Measurements from ENCODE around the gene EXOC6B.

The EXOC6B gene

GRCh38 chr2:72734432-72734831 lies 91.4 kb downstream of the EXOC6B start:
- DNase-seq (ENCODE audit: low spot score) = no peak

- DNase-seq (ENCODE audit: low spot score) = no peak
Measured at GRCh38 chr2:72731116-72731515, 94.7 kb downstream of the EXOC6B start.

DNA sequence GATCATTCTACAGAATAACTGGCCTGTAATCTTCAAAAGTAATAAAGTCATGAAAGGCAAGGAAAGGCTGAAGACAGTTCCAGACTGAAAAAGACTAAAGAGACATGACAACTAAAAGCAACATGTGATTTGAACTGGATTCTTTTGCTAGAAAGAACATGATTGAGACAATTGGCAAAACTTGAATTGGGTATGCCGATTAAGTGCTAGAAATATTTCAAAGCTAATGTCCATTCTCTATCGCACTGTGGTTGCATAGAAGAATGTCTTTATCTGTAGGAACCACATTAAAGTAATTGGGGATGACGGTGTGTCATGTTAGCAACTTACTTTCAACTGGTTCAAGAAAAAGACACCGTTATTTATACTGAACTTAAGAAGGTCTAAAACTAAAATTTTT lies 98.5 kb downstream of the EXOC6B start:
- no peak for DNase-seq (ENCODE audit: low spot score)

DNA sequence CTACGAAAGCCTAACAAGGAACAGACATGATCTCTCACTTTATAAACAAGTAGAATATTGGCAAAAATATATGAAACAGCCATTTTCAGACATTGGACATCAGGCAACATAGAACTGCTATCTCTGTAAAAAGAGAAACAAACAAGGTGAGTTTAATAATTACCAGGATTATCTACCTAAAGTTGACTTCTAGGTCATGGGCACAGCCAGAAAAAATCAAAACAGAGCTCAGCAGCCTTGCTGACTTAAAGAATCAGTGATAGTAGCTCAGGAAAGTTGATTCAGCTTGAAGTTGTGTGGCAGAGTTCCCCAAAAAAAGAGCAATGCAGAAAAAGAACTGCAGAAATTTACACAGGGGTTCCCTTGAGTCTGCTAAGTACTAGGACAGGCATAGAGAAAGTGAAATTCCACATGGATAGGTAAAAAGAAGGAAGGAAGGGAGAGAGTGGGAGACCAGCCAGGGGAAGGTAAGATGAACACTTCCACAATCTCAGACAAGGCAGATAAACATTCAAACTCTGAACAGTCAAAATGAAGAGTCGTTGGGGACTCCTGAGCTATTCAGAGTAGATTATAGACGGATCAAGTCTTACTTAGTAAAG lies 102.0 kb downstream of the EXOC6B start:
- DNase-seq (ENCODE audit: low spot score) = no peak

- DNase-seq (ENCODE audit: low spot score) = no peak
Measured at GRCh38 chr2:72722492-72723070, 103.3 kb downstream of the EXOC6B start.

DNA sequence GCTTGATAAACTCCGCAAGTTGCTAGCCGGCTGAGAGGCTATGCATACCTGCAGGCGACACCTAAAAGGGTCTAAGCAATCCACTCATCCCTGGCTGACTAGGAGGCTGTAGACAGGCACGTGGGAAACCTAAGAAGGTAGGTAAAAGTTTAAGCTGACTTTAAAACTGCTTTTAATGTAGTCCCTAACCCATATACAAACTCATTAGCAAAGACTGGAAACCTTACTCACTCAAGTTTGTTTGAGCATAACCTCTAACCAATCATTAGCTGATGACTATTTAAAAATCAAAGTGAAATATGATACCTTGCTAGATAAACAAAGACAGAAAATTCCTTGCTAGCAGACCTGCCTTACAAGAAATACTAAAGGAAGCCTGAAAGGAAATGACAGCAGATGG lies 106.4 kb downstream of the EXOC6B start:
- DNase-seq (ENCODE audit: low spot score) = peak; percentile 56

GRCh38 chr2:72718876-72719275 lies 107.0 kb downstream of the EXOC6B start:
- no peak for DNase-seq (ENCODE audit: low spot score)

DNA sequence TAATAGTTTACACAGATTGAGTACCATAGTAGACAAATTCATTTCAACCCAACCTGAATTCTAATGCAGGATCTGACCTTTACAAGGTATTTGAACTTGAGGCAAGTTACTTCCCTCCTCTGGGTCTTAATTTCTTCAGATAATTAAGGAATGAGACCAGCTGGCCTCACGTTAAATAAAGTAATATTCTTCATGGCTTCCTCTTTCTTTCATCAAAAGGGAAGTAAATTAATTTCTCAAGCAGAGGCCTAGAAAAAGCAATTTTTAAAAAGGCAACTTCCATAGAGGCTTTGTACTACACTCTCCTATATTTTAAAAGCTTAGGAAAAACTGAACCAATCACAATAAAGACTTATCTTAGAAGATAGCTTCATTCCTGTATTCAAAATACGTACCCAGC lies 109.2 kb downstream of the EXOC6B start:
- DNase-seq (ENCODE audit: low spot score) = no peak

DNA sequence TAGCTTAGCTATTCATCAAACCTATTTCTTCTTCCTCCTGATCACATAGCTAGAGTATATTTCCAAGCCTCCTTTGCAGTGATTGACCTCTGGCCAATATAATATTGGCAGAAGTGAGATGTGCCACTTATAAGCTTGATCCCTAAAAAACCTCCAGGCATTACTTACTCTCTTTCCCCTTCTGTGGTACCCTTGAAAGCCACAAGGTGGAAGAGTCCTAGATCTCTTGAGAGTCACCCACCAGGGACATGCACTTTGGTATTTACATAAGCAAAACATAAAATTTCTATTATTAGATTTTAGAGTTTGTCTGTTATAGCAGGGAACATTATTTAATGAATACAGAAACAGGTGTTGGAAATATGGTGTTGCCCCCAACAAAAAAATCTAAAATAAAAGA lies 112.0 kb downstream of the EXOC6B start:
- DNase-seq (ENCODE audit: low spot score) = no peak

DNA sequence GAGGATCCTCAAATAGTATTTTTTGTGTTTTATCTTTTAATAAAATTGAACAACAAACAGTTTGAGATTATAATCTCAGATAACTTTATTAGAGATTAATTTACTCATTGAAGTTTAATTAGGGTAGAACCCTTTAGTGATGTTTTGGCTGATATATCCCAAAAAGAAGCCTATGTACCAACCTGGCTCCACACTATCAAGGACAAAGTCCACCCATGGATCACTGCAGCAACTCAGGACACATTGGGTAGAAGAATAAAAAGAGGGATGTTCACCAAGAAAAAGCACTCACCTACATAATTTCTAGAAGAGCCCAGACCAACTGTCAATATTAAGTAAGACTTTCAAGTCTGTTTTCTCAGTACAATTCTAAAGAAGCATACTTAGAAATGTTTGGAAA lies 112.9 kb downstream of the EXOC6B start:
- no peak for DNase-seq (ENCODE audit: low spot score)

GRCh38 chr2:72712304-72712703 lies 113.5 kb downstream of the EXOC6B start:
- DNase-seq (ENCODE audit: low spot score) = no peak

GRCh38 chr2:72710418-72711152 lies 115.2 kb downstream of the EXOC6B start:
- no peak for DNase-seq (ENCODE audit: low spot score)

GRCh38 chr2:72708236-72708635 lies 117.6 kb downstream of the EXOC6B start:
- DNase-seq (ENCODE audit: low spot score) = no peak

- DNase-seq (ENCODE audit: low spot score) = no peak
Measured at GRCh38 chr2:72698300-72698699, 127.5 kb downstream of the EXOC6B start.

DNA sequence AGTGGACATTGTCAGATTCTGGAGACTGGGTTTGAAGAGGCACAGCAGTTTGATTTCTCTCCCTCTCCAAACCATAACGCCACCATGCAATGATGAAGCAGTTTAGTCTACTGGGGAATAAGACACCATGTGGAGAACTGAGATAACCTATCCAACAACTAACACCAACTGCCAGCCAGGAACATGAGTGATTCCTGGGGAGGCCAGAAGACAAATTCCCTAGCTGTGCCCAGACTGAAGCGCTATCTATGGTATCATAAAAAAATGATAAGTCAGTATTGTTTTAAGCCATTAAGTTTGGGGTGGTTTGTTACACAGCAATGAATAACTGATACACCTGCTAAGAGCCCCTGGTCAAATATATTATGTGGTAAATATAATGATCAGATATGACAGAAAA lies 129.3 kb downstream of the EXOC6B start:
- no peak for DNase-seq (ENCODE audit: low spot score)

DNA sequence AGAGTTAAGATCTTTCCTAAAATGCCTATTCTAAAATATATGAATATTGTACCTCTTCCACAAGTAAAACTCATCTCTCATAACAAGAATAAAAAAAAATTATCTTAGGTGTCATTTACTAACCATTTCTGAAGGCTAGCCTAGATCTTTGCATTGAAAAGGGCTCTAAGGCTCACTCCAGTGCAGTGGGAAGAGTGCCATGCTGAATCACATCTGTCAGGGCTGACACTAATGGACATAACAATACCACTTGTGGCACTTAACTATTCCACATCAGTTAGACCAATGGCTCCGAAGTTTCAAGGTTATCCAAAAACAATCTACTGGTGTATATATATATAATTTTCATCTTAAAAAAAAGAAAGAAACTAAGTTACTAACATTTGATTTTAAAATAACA lies 130.2 kb downstream of the EXOC6B start:
- DNase-seq (ENCODE audit: low spot score) = no peak

GRCh38 chr2:72694715-72695496 lies 130.9 kb downstream of the EXOC6B start:
- DNase-seq (ENCODE audit: low spot score) = no peak

DNA sequence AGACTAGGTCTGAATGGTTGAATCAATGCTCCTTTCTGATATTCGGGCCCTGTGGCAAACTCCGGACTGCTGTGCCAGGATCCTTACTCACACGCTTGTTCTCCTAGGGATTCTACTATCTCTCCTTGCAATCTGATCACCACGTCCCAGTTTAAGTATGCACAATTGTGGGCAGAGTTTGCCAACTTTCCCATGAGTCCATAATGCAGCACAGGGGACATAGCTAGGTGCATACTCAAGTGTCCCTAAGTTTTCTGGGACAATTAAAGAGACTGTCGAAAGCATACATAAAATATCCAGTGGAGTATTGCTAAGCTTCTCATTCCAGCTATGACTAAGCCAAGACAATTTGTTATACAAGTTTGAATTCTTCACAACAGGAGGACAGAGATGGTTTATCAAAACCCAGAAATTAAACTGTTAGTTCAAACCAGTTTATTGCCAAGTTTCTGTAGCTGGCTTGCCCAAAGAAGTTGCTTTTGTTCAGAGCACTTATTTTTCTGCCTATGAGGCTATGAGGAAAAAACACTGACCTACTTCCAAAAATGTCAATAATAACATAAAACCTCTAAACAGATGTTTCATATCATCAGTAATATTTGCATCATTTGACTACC lies 136.1 kb downstream of the EXOC6B start:
- no peak for DNase-seq (ENCODE audit: low spot score)

DNA sequence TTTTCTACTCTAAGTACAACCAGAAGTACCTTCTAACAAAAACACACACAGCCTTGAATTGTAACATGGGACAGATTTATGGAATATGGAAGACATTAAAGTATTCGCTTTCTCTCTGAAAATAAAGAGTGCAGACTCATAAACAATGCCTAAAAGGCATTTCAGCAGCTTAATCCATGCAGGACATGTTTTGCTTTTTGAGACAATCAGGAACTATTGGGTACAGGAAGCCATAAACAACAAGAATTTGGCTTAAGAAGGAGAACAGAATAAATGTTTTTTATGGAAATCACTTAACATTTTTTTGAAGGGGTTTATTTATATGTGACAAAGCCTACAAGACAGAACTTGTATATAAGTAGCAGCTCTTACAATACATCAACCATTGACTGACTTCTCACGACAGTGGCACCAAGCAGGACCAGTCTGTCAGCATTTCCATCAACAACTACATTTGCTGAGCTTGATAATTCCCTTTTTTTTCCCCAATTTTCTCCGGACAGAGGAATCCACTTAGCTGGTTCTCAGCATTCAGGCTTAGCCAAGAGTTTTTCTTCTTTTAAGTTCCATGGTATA lies 140.1 kb downstream of the EXOC6B start:
- no peak for DNase-seq (ENCODE audit: low spot score)

DNA sequence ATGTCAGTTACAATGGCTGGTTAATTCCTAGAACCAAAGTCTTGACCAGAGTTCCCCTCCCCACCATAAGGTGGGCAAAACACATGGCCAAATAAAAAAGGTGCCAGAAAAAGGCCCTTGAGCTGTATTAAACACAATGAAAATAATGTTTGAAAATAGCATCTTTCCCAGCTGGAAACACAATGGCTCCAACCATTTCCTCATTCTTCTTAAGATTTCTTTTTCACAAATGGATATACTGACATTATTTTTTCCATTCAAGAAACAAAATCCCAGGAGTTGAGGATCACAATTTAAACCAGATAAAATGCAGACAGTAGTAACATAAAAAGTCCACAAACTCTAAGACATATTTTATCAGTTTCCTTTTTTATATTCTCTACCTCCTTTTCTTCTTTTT lies 143.8 kb downstream of the EXOC6B start:
- DNase-seq (ENCODE audit: low spot score) = no peak

GRCh38 chr2:72681016-72681995 lies 144.5 kb downstream of the EXOC6B start:
- no peak for DNase-seq (ENCODE audit: low spot score)
